Activated CD4-positive, alpha-beta T cell treated with anti-CD3 and anti-CD28 coated beads for 36 hours (primary cell): ENCODE data around the gene CBS. TPM values are rescaled to one million over a fixed set of nuclear protein-coding genes. Genes with fewer than 3 reads are reported as not detected.
"Not testable (repeated sequence)": the region's sequence is repeated elsewhere in the genome, so short reads cannot be mapped to it uniquely, and the experiment has no call there.

Source experiments
- ATAC-seq: fragments of 200-7000 bp; cut with Tn5 transposase; one replicate; pipeline ENCODE4 v1.10.0; 2021; ENCODE audit warnings: mild to moderate bottlenecking, moderate library complexity
- CTCF ChIA-PET: fragments of 350-600 bp; sonication (Branson Sonifier 250); formaldehyde crosslinking; loops from one replicate; lab custom pipeline; 2021; ENCODE audit warnings: antibody characterized with exemption; lab: Charles Lee
- POLR2A ChIA-PET: fragments of 350-600 bp; sonication (Branson Sonifier 250); formaldehyde crosslinking; loops from one replicate; lab custom pipeline; 2021; ENCODE audit warnings: antibody characterized with exemption, inconsistent platforms; lab: Charles Lee
- DNase-seq: peaks from one replicate; pipeline ENCODE4 v3.0.0-alpha.2; 2020
- H3K27ac Mint-ChIP-seq: one replicate; pipeline ENCODE4 v1.8.0; 2021; ENCODE audit warnings: mixed read lengths
- H3K27me3 Mint-ChIP-seq: one replicate; pipeline ENCODE4 v1.8.0; 2021; ENCODE audit warnings: mixed read lengths
- H3K36me3 Mint-ChIP-seq: one replicate; pipeline ENCODE4 v1.8.0; 2021; ENCODE audit warnings: low read depth, mixed read lengths
- H3K4me1 Mint-ChIP-seq: one replicate; pipeline ENCODE4 v1.8.0; 2021; ENCODE audit warnings: mixed read lengths
- H3K4me3 Mint-ChIP-seq: one replicate; pipeline ENCODE4 v1.8.0; 2021; ENCODE audit warnings: mild to moderate bottlenecking, moderate library complexity, mixed read lengths
- H3K9me3 Mint-ChIP-seq: one replicate; pipeline ENCODE4 v1.8.0; 2021; ENCODE audit warnings: low read depth, mixed read lengths
- intact Hi-C, 2 experiments: fragments of 100-400 bp; cut with DNase I in 1 of 2; cut with micrococcal nuclease in 1 of 2; formaldehyde crosslinking; loops; one replicate each; pipeline versions ENCODE4 v1.14.2 to v1.15.1; 2022 to 2024; cut with DNase I, micrococcal nuclease
- total RNA-seq, 2 experiments: library from RNA; stranded (reverse); gene quantifications; one replicate each; pipeline ENCODE4 v1.2.3, GENCODE V29; 2021

Gene CBS
- total RNA-seq, 2 experiments from 2014 or later: 88.3 to 98.5 TPM

DNA sequence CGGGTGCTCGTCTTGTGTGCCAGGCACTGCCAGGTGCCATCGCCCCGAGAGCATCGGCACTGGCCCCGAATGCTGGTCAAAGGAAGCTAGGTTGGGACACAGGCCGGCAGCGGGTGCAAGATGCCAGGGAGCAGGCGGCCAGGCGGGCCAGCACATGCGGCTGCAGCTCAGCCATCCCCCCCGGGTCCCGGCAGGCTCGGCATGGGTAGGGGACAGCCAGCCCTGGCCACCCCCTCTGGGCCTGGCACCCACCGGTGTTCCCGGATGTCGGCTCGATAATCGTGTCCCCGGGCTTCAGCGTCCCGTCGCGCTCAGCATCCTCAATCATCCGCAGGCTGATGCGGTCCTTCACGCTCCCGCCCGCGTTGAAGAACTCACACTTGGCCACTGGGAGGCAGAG, 9.6 kb downstream of the CBS start:
- ATAC-seq, CTCF ChIA-PET, H3K4me1 Mint-ChIP-seq, POLR2A ChIA-PET, H3K4me3 Mint-ChIP-seq, intact Hi-C loops, H3K36me3 Mint-ChIP-seq, H3K27me3 Mint-ChIP-seq, DNase-seq, H3K9me3 Mint-ChIP-seq, H3K27ac Mint-ChIP-seq: not testable (repeated sequence)

DNA sequence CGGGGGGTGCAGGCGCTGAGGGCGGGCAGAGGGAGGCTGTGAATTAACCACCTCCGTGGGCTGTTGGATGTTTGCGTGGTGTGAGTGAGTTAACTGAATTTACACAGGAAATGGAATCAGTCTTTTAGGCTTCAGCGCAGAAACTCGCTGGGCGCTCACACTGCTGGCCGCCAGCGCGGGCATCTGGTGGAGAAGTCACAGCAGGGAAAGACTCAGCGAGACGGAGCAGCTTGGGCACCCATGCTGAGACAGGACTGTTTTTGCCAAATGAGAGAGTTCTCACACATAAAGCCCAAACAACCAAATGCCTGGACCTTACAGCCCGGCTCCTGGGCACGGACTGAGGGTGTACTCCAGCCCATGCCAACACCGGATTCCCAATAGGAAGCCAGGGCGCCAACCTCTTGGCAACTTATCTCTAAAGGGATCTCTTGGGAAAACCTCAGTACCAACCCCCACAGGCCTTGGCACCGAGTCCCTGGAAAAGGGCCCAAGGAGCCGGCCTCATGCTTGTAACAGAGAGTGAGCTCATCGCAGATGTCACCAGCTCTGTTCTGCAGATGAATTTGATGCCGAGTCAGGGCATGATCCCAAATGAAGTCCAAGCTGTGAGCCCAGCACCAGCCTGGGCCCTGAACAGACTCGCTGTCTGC, 11.2 kb downstream of the CBS start:
- POLR2A ChIA-PET, intact Hi-C loops, H3K27me3 Mint-ChIP-seq: not testable (repeated sequence)

GRCh38 chr21:43062955-43063664, 12.5 kb downstream of the CBS start:
- H3K4me3 Mint-ChIP-seq, H3K9me3 Mint-ChIP-seq, H3K27me3 Mint-ChIP-seq, H3K27ac Mint-ChIP-seq, CTCF ChIA-PET, POLR2A ChIA-PET, ATAC-seq, intact Hi-C loops, H3K36me3 Mint-ChIP-seq, DNase-seq, H3K4me1 Mint-ChIP-seq: not testable (repeated sequence)

More for the DNA sequence above, 11.2 kb downstream of the CBS start:
- ATAC-seq, H3K4me1 Mint-ChIP-seq, CTCF ChIA-PET, DNase-seq, H3K36me3 Mint-ChIP-seq, H3K27ac Mint-ChIP-seq, H3K9me3 Mint-ChIP-seq, H3K4me3 Mint-ChIP-seq: not testable (repeated sequence)

- H3K4me1 Mint-ChIP-seq, H3K27ac Mint-ChIP-seq, DNase-seq, ATAC-seq, POLR2A ChIA-PET, H3K9me3 Mint-ChIP-seq, intact Hi-C loops, H3K36me3 Mint-ChIP-seq, CTCF ChIA-PET, H3K27me3 Mint-ChIP-seq, H3K4me3 Mint-ChIP-seq: not testable (repeated sequence)
Observed at GRCh38 chr21:43053112-43053511, 22.5 kb downstream of the CBS start.

- H3K4me1 Mint-ChIP-seq, H3K27me3 Mint-ChIP-seq, intact Hi-C loops, H3K4me3 Mint-ChIP-seq, H3K36me3 Mint-ChIP-seq, CTCF ChIA-PET, H3K27ac Mint-ChIP-seq, POLR2A ChIA-PET, H3K9me3 Mint-ChIP-seq: not testable (repeated sequence)
- ATAC-seq (peak; percentile 57), DNase-seq (peak; percentile 30)
Observed at GRCh38 chr21:43045876-43046821, 29.5 kb downstream of the CBS start.

DNA sequence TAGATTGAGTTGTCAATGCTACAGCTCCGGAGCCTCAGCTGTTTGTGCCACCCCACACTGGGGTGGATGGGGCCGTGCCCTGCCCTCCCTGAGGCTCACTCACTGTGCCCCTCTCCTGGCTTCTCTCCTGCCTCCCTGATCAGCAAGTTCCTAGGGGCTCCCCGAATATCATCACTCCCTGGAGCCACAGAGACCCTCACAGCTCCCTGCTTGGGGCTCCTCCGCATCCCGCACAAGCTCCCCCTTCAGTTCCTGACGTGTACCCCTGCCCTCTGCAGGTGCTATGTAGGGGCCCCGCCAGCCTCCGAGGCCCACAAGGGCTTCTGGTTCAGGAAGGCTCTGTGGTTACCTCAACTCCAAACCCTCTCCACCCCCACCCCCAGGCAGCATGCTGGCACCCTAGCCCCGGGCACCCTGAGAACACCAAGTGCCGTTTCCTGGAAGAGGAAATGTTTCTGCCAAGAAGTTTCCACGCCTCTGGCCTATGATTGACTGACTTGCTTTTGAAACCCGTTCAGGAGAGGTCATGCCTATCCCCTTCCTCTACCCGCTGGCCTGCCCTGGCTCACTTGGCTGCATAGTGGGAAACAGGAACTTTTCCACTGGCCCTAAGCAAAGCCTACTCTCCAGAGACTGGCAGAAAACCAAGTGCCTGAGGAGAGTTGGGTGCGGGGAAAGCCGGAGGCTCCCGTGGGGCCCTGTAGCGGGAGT, 30.3 kb downstream of the CBS start:
- DNase-seq, H3K27me3 Mint-ChIP-seq, intact Hi-C loops, CTCF ChIA-PET, H3K9me3 Mint-ChIP-seq, H3K36me3 Mint-ChIP-seq, H3K27ac Mint-ChIP-seq, H3K4me1 Mint-ChIP-seq, POLR2A ChIA-PET, H3K4me3 Mint-ChIP-seq: not testable (repeated sequence)
- peak; percentile 68 for ATAC-seq

GRCh38 chr21:43044547-43044946, 31.1 kb downstream of the CBS start:
- H3K27me3 Mint-ChIP-seq, H3K36me3 Mint-ChIP-seq, CTCF ChIA-PET, H3K4me1 Mint-ChIP-seq, intact Hi-C loops, H3K27ac Mint-ChIP-seq, DNase-seq, H3K4me3 Mint-ChIP-seq, ATAC-seq, H3K9me3 Mint-ChIP-seq, POLR2A ChIA-PET: not testable (repeated sequence)

DNA sequence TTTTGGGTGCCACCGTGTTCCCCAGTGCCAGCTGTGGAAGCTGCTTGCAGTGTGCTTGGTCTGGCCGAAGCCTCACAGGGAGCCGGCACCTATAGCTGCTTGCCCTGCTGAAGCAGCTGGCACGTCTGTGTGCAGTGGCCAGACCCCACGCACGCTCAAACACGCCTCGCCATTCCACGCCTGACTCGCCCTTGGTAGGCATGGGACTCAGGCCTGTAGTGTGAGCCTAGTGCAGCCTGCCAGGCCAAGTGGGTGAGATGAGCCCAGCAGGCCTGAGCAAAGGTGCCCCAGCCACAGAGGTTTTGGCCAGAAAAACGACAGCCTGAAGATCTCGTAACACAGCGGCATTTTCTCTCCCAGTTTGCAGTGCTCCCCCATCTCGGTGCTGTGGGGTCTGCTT, 32.3 kb downstream of the CBS start:
- ATAC-seq, CTCF ChIA-PET, DNase-seq, H3K4me3 Mint-ChIP-seq, POLR2A ChIA-PET, H3K36me3 Mint-ChIP-seq, intact Hi-C loops, H3K27me3 Mint-ChIP-seq, H3K27ac Mint-ChIP-seq, H3K4me1 Mint-ChIP-seq, H3K9me3 Mint-ChIP-seq: not testable (repeated sequence)

GRCh38 chr21:43042169-43042568, 33.5 kb downstream of the CBS start:
- H3K9me3 Mint-ChIP-seq, H3K4me1 Mint-ChIP-seq, intact Hi-C loops, H3K27me3 Mint-ChIP-seq, H3K27ac Mint-ChIP-seq, CTCF ChIA-PET, H3K4me3 Mint-ChIP-seq, H3K36me3 Mint-ChIP-seq, DNase-seq, ATAC-seq, POLR2A ChIA-PET: not testable (repeated sequence)

GRCh38 chr21:43038659-43039044, 37.0 kb downstream of the CBS start:
- H3K4me3 Mint-ChIP-seq, DNase-seq, POLR2A ChIA-PET, H3K27ac Mint-ChIP-seq, H3K27me3 Mint-ChIP-seq, CTCF ChIA-PET, intact Hi-C loops, H3K9me3 Mint-ChIP-seq, ATAC-seq, H3K36me3 Mint-ChIP-seq, H3K4me1 Mint-ChIP-seq: not testable (repeated sequence)

DNA sequence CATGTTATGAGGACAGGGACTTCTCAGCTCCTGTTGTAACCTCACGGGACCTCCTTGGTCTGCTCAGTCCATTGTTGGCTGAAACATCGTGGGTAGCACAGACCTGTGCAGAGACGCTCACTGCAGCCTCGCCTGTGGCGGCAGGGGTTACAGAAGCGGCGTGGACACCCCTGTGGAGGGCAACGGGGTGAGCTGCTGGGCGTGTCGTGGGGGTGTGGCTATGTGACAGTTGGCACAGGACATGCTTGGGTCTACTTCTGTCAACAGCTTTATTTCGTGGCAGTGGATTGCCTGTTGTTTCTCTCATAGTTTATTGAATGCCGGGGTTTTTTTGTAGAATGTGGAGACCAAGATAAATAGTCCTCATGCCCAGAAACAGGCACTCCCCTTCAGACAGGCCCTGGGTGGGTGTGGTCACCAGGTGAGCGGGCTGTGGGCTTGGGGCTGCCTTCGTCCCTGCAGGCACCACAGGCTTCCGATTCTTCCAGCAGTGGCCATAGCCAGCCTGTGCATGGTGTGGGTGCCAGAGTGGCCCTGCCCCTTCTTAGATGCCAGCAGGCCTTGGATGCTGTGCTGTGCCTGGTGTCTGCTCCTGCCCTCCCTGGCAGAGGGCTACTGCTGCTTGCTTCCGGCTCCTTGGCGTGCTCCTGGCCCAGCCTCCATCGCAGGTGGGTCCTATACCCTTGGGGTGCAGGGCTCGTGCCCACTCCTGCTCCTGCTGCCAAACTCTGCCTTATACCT, 37.5 kb downstream of the CBS start:
- H3K27ac Mint-ChIP-seq, H3K27me3 Mint-ChIP-seq, POLR2A ChIA-PET: not testable (repeated sequence)

More for the DNA sequence above, 37.5 kb downstream of the CBS start:
- H3K9me3 Mint-ChIP-seq, CTCF ChIA-PET, H3K36me3 Mint-ChIP-seq, H3K4me1 Mint-ChIP-seq, DNase-seq, ATAC-seq, H3K4me3 Mint-ChIP-seq, intact Hi-C loops: not testable (repeated sequence)
